ENCODE data around the gene MATN4.
A peak's percentile ranks its signal among the peaks of the same experiment; 100 is the strongest.

The MATN4 gene

GRCh38 chr20:45341579-45341938 lies 33.5 kb upstream of the MATN4 start:
- no peak for DNase-seq (ENCODE audit: low read depth, low spot score)

- DNase-seq (ENCODE audit: low read depth, low spot score) = no peak
Observed at GRCh38 chr20:45340951-45341350, 32.9 kb upstream of the MATN4 start.

GRCh38 chr20:45340236-45340847 lies 32.2 kb upstream of the MATN4 start:
- no peak for DNase-seq (ENCODE audit: low read depth, low spot score)

- no peak for DNase-seq (ENCODE audit: low read depth, low spot score)
Observed at GRCh38 chr20:45339799-45340198, 31.7 kb upstream of the MATN4 start.

GRCh38 chr20:45339084-45339483 lies 31.0 kb upstream of the MATN4 start:
- DNase-seq (ENCODE audit: low read depth, low spot score) = no peak

GRCh38 chr20:45338121-45339030 lies 30.3 kb upstream of the MATN4 start:
- DNase-seq (ENCODE audit: low read depth, low spot score) = no peak

- peak; percentile 97 for DNase-seq (ENCODE audit: low read depth, low spot score)
Observed at GRCh38 chr20:45337367-45338120, 29.4 kb upstream of the MATN4 start.

GRCh38 chr20:45336530-45337366 lies 28.6 kb upstream of the MATN4 start:
- DNase-seq (ENCODE audit: low read depth, low spot score) = peak; percentile 88

- DNase-seq (ENCODE audit: low read depth, low spot score) = no peak
Observed at GRCh38 chr20:45330476-45330875, 22.4 kb upstream of the MATN4 start.

- no peak for DNase-seq (ENCODE audit: low read depth, low spot score)
Observed at GRCh38 chr20:45329497-45330319, 21.6 kb upstream of the MATN4 start.

GRCh38 chr20:45328451-45328850 lies 20.4 kb upstream of the MATN4 start:
- no peak for DNase-seq (ENCODE audit: low read depth, low spot score)

GRCh38 chr20:45325371-45325770 lies 17.3 kb upstream of the MATN4 start:
- no peak for DNase-seq (ENCODE audit: low read depth, low spot score)

GRCh38 chr20:45323731-45324130 lies 15.6 kb upstream of the MATN4 start:
- no peak for DNase-seq (ENCODE audit: low read depth, low spot score)

- DNase-seq (ENCODE audit: low read depth, low spot score) = no peak
Observed at GRCh38 chr20:45322952-45323383, 14.9 kb upstream of the MATN4 start.

GRCh38 chr20:45320948-45321595 lies 13.0 kb upstream of the MATN4 start:
- no peak for DNase-seq (ENCODE audit: low read depth, low spot score)

- DNase-seq (ENCODE audit: low read depth, low spot score) = no peak
Observed at GRCh38 chr20:45318948-45319347, 10.8 kb upstream of the MATN4 start.

- no peak for DNase-seq (ENCODE audit: low read depth, low spot score)
Observed at GRCh38 chr20:45318386-45318939, 10.4 kb upstream of the MATN4 start.

- DNase-seq (ENCODE audit: low read depth, low spot score) = no peak
Observed at GRCh38 chr20:45317826-45318225, 9.7 kb upstream of the MATN4 start.

- no peak for DNase-seq (ENCODE audit: low read depth, low spot score)
Observed at GRCh38 chr20:45316150-45317080, 8.3 kb upstream of the MATN4 start.

Data from astrocyte of the hippocampus (primary cell).